Tibial nerve (tissue), 3 donors: Measurements from ENCODE around the gene MARK4.

Source experiments
- POLR2A ChIP-seq, 2 donors: fragments of 450-650 bp; IDR thresholded peaks; one replicate each; pipeline ENCODE4 v1.6.1; 2017; ENCODE audit warnings: antibody characterized with exemption in 2 of 2, mild to moderate bottlenecking in 2 of 2, moderate library complexity in 2 of 2
- TF ChIP-seq, protein P1 (sequence below), 5 experiments: fragments of 200-600 bp in 3 of 5; fragments of 450-650 bp in 2 of 5; sonication (generic) in 3 of 5; IDR thresholded peaks; one replicate each; pipeline ENCODE4 v1.5.1; 2016 to 2019; ENCODE audit warnings: antibody characterized with exemption in 5 of 5, mild to moderate bottlenecking in 3 of 5, moderate library complexity in 2 of 5

DNA sequence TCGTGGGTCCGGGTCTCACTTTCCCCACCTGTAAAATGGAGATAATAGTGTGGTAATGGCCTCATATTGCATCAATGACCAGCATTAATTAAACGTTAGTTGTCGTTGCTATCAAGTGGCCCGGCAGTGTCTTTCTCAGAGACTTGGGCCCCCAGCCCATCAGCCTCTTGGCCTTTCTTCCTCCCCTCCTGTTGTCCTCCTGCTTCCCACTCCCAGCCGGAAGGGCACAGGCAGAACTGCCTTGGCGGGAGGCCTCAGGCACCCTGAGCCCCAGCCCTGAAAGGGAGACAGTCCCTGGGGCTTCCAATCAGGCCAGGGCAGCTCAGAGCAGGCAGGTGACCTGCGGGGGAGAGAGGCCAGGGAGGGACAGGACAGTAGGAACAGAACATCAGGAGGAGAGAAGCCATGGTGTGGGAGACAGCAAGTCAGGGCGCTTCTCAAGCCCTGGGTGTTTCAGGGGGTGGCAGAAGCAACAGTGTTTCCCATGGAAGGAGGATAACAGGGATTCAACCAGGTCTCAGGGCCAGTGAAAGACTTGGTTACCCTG, 4.6 kb downstream of the MARK4 start:
- no peak for TF ChIP-seq POLR2A (IDR thresholded peaks at IDR 0.05)
- TF ChIP-seq, protein P1, sequence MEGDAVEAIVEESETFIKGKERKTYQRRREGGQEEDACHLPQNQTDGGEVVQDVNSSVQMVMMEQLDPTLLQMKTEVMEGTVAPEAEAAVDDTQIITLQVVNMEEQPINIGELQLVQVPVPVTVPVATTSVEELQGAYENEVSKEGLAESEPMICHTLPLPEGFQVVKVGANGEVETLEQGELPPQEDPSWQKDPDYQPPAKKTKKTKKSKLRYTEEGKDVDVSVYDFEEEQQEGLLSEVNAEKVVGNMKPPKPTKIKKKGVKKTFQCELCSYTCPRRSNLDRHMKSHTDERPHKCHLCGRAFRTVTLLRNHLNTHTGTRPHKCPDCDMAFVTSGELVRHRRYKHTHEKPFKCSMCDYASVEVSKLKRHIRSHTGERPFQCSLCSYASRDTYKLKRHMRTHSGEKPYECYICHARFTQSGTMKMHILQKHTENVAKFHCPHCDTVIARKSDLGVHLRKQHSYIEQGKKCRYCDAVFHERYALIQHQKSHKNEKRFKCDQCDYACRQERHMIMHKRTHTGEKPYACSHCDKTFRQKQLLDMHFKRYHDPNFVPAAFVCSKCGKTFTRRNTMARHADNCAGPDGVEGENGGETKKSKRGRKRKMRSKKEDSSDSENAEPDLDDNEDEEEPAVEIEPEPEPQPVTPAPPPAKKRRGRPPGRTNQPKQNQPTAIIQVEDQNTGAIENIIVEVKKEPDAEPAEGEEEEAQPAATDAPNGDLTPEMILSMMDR (IDR thresholded peaks at IDR 0.05): no peak
